ENCODE measurements around the gene CRHBP.
A peak's percentile ranks its signal among the peaks of the same experiment; 100 is the strongest.

CRHBP gene

GRCh38 chr5:77015938-77016569, 63.2 kb downstream of the CRHBP start:
- no peak for DNase-seq (ENCODE audit: insufficient read length, low spot score)
- TF ChIP-seq CTCF (IDR thresholded peaks at IDR 0.05; ENCODE audit: insufficient read depth, missing control alignments) = peak; percentile 62
- FAIRE-seq = peak; percentile 87

GRCh38 chr5:77016962-77017361, 64.1 kb downstream of the CRHBP start:
- FAIRE-seq = no peak
- TF ChIP-seq CTCF (IDR thresholded peaks at IDR 0.05; ENCODE audit: insufficient read depth, missing control alignments) = no peak
- no peak for DNase-seq (ENCODE audit: insufficient read length, low spot score)

- FAIRE-seq (no peak), DNase-seq (ENCODE audit: insufficient read length, low spot score) (no peak)
Measured at GRCh38 chr5:77017668-77018067, 64.8 kb downstream of the CRHBP start.

More at GRCh38 chr5:77017668-77018067, 64.8 kb downstream of the CRHBP start:
- no peak for TF ChIP-seq CTCF (IDR thresholded peaks at IDR 0.05; ENCODE audit: insufficient read depth, missing control alignments)
